Measurements from ENCODE around the gene ECE2.

ECE2 gene

DNA sequence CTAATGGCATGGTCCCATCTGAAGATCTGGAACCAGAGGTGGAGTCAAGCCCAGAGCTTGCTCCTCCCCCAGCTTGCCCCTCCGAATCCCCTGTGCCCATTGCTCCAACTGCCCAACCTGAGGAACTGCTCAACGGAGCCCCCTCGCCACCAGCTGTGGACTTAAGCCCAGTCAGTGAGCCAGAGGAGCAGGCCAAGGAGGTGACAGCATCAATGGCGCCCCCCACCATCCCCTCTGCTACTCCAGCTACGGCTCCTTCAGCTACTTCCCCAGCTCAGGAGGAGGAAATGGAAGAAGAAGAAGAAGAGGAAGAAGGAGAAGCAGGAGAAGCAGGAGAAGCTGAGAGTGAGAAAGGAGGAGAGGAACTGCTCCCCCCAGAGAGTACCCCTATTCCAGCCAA lies 45.8 kb downstream of the ECE2 start:
- Histone ChIP-seq H3K9me3 (ENCODE audit: control insufficient read depth, low read depth, low read length) (no peaks in the 10 kb centered on the region), H3K4me1 (ENCODE audit: control insufficient read depth, low read depth, low read length) (no peaks in the 10 kb centered on the region), H3K9ac (ENCODE audit: low read length) (no peak overlapping the region), H3K4me3 (ENCODE audit: low read length) (no peak overlapping the region), H3K27ac (ENCODE audit: low read length) (no peak overlapping the region), H3K36me3 (ENCODE audit: control insufficient read depth, low read depth, low read length) (peaks cover 92% of the 10 kb centered on the region), H3K27me3 (ENCODE audit: control insufficient read depth, insufficient read depth, low read length) (no peaks in the 10 kb centered on the region)

- H3K9me3 ChIP-seq (ENCODE audit: control insufficient read depth, low read depth, low read length), result no peaks in the 10 kb centered on the region
- H3K4me3 ChIP-seq (ENCODE audit: low read length), result no peak overlapping the region
- H3K36me3 ChIP-seq (ENCODE audit: control insufficient read depth, low read depth, low read length), result peaks cover 93% of the 10 kb centered on the region
- H3K4me1 ChIP-seq (ENCODE audit: control insufficient read depth, low read depth, low read length), result no peaks in the 10 kb centered on the region
- H3K9ac ChIP-seq (ENCODE audit: low read length), result no peak overlapping the region
- no peaks in the 10 kb centered on the region for H3K27me3 ChIP-seq (ENCODE audit: control insufficient read depth, insufficient read depth, low read length)
- H3K27ac ChIP-seq (ENCODE audit: low read length), result no peak overlapping the region
These were observed 47.1 kb downstream of the ECE2 start for GRCh38 chr3:184322731-184323487.

GRCh38 chr3:184323696-184324095 lies 47.9 kb downstream of the ECE2 start:
- no peaks in the 10 kb centered on the region for H3K9me3 ChIP-seq (ENCODE audit: control insufficient read depth, low read depth, low read length)
- peaks cover 97% of the 10 kb centered on the region for H3K36me3 ChIP-seq (ENCODE audit: control insufficient read depth, low read depth, low read length)
- no peak overlapping the region for H3K4me3 ChIP-seq (ENCODE audit: low read length)
- no peaks in the 10 kb centered on the region for H3K4me1 ChIP-seq (ENCODE audit: control insufficient read depth, low read depth, low read length)
- no peak overlapping the region for H3K27ac ChIP-seq (ENCODE audit: low read length)
- H3K27me3 ChIP-seq (ENCODE audit: control insufficient read depth, insufficient read depth, low read length), result no peaks in the 10 kb centered on the region
- no peak overlapping the region for H3K9ac ChIP-seq (ENCODE audit: low read length)

- H3K4me1 ChIP-seq (ENCODE audit: control insufficient read depth, low read depth, low read length), result no peaks in the 10 kb centered on the region
- peaks cover 99% of the 10 kb centered on the region for H3K36me3 ChIP-seq (ENCODE audit: control insufficient read depth, low read depth, low read length)
- no peak overlapping the region for H3K27ac ChIP-seq (ENCODE audit: low read length)
- H3K27me3 ChIP-seq (ENCODE audit: control insufficient read depth, insufficient read depth, low read length), result no peaks in the 10 kb centered on the region
- H3K9me3 ChIP-seq (ENCODE audit: control insufficient read depth, low read depth, low read length), result no peaks in the 10 kb centered on the region
- H3K9ac ChIP-seq (ENCODE audit: low read length), result no peak overlapping the region
- no peak overlapping the region for H3K4me3 ChIP-seq (ENCODE audit: low read length)
These were observed 49.4 kb downstream of the ECE2 start for GRCh38 chr3:184325269-184325668.

GRCh38 chr3:184325715-184326369 lies 50.0 kb downstream of the ECE2 start:
- Histone ChIP-seq H3K9ac (ENCODE audit: low read length) (no peak overlapping the region), H3K27ac (ENCODE audit: low read length) (no peak overlapping the region), H3K4me1 (ENCODE audit: control insufficient read depth, low read depth, low read length) (no peaks in the 10 kb centered on the region), H3K4me3 (ENCODE audit: low read length) (no peak overlapping the region), H3K27me3 (ENCODE audit: control insufficient read depth, insufficient read depth, low read length) (no peaks in the 10 kb centered on the region), H3K36me3 (ENCODE audit: control insufficient read depth, low read depth, low read length) (peaks cover 96% of the 10 kb centered on the region), H3K9me3 (ENCODE audit: control insufficient read depth, low read depth, low read length) (no peaks in the 10 kb centered on the region)

GRCh38 chr3:184327171-184327570 lies 51.3 kb downstream of the ECE2 start:
- peaks cover 96% of the 10 kb centered on the region for H3K36me3 ChIP-seq (ENCODE audit: control insufficient read depth, low read depth, low read length)
- no peak overlapping the region for H3K9ac ChIP-seq (ENCODE audit: low read length)
- no peaks in the 10 kb centered on the region for H3K27me3 ChIP-seq (ENCODE audit: control insufficient read depth, insufficient read depth, low read length)
- no peak overlapping the region for H3K4me3 ChIP-seq (ENCODE audit: low read length)
- no peaks in the 10 kb centered on the region for H3K4me1 ChIP-seq (ENCODE audit: control insufficient read depth, low read depth, low read length)
- H3K27ac ChIP-seq (ENCODE audit: low read length), result no peak overlapping the region
- no peaks in the 10 kb centered on the region for H3K9me3 ChIP-seq (ENCODE audit: control insufficient read depth, low read depth, low read length)

DNA sequence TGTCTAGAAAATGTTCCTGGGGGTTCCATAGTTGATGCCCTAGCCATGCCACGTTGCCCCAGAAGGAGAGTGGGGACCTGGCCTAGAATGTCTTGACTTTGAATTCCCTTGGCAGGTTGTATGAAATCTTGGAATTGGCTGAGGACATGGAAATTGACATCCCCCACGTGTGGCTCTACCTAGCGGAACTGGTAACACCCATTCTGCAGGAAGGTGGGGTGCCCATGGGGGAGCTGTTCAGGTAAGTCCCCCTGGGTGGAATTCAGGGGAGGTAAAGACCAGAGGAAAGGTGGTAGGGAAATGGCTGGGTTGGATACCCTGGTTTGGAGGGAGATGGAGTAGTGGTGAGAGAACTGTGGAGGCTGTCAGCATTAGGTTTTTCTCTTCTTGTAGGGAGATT lies 52.7 kb downstream of the ECE2 start:
- H3K4me1 ChIP-seq (ENCODE audit: control insufficient read depth, low read depth, low read length), result no peaks in the 10 kb centered on the region
- no peaks in the 10 kb centered on the region for H3K27me3 ChIP-seq (ENCODE audit: control insufficient read depth, insufficient read depth, low read length)
- no peak overlapping the region for H3K9ac ChIP-seq (ENCODE audit: low read length)
- no peak overlapping the region for H3K4me3 ChIP-seq (ENCODE audit: low read length)
- peaks cover 96% of the 10 kb centered on the region for H3K36me3 ChIP-seq (ENCODE audit: control insufficient read depth, low read depth, low read length)
- no peaks in the 10 kb centered on the region for H3K9me3 ChIP-seq (ENCODE audit: control insufficient read depth, low read depth, low read length)
- H3K27ac ChIP-seq (ENCODE audit: low read length), result no peak overlapping the region

DNA sequence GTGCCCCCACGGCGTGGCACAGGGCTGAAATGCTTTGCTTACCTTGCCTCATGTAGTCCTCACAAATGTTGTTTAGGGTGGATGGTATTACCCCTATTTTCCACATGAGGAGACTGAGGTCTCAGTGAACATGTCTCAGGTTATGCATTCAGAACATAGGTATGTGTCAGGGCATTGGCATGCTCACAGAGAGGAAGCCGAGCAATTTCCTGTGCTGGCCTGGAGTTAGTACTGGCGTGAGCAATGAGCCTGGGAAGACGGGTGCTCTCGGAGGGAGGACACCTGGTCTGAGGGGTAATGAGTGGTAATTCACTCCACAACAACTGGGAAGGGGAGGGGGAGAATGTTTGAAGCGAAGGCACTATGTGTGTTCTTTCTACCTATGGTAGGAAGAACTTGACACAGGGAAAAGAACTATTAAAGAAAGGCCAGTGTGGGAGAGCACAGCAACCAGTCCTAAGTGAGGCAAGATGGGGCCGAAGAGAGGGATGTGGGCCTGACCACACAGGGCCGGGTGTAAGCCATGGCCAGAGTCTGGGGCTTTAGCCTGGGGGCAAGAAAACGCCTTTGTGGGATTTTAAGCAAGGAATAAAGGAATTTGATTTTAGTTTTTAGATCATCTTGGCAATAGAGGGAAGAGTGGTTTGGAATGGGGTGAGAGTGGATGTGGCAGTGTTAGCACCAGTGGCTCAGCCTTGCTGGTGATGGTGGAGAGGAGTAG lies 56.7 kb downstream of the ECE2 start:
- no peak overlapping the region for H3K27ac ChIP-seq (ENCODE audit: low read length)
- no peak overlapping the region for H3K4me3 ChIP-seq (ENCODE audit: low read length)
- peaks cover 9% of the 10 kb centered on the region for H3K4me1 ChIP-seq (ENCODE audit: control insufficient read depth, low read depth, low read length)
- H3K27me3 ChIP-seq (ENCODE audit: control insufficient read depth, insufficient read depth, low read length), result no peaks in the 10 kb centered on the region
- H3K9me3 ChIP-seq (ENCODE audit: control insufficient read depth, low read depth, low read length), result no peaks in the 10 kb centered on the region
- peaks cover 69% of the 10 kb centered on the region for H3K36me3 ChIP-seq (ENCODE audit: control insufficient read depth, low read depth, low read length)
- H3K9ac ChIP-seq (ENCODE audit: low read length), result no peak overlapping the region

GRCh38 chr3:184333190-184333589 lies 57.4 kb downstream of the ECE2 start:
- peaks cover 14% of the 10 kb centered on the region for H3K4me1 ChIP-seq (ENCODE audit: control insufficient read depth, low read depth, low read length)
- no peak overlapping the region for H3K9ac ChIP-seq (ENCODE audit: low read length)

DNA sequence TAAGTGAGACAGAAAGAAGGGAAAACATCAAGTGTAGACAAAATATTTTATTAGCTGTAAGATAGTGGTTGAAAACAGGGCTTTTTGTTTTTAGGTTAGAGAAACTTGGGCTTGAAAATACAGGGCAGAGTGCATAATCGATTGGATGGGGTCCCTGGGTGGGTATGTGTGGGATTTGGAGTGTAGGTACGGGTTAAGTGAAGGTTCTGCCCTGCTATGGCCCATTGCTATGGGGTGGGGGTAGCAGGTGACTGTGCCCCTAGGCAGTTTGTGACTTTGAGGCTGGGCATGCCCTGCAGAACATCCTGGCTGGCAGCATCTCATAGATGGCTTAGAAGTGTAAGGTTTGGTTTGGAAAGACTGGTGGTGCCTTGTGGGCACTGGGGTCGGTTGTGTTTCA lies 57.9 kb downstream of the ECE2 start:
- Histone ChIP-seq H3K9me3 (ENCODE audit: control insufficient read depth, low read depth, low read length) (no peaks in the 10 kb centered on the region), H3K27ac (ENCODE audit: low read length) (no peak overlapping the region), H3K9ac (ENCODE audit: low read length) (no peak overlapping the region), H3K36me3 (ENCODE audit: control insufficient read depth, low read depth, low read length) (peaks cover 57% of the 10 kb centered on the region), H3K4me3 (ENCODE audit: low read length) (no peak overlapping the region), H3K27me3 (ENCODE audit: control insufficient read depth, insufficient read depth, low read length) (no peaks in the 10 kb centered on the region), H3K4me1 (ENCODE audit: control insufficient read depth, low read depth, low read length) (peaks cover 16% of the 10 kb centered on the region)

More at GRCh38 chr3:184333190-184333589, 57.4 kb downstream of the ECE2 start:
- Histone ChIP-seq H3K4me3 (ENCODE audit: low read length) (no peak overlapping the region), H3K27ac (ENCODE audit: low read length) (no peak overlapping the region), H3K36me3 (ENCODE audit: control insufficient read depth, low read depth, low read length) (peaks cover 62% of the 10 kb centered on the region), H3K27me3 (ENCODE audit: control insufficient read depth, insufficient read depth, low read length) (no peaks in the 10 kb centered on the region), H3K9me3 (ENCODE audit: control insufficient read depth, low read depth, low read length) (no peaks in the 10 kb centered on the region)

DNA sequence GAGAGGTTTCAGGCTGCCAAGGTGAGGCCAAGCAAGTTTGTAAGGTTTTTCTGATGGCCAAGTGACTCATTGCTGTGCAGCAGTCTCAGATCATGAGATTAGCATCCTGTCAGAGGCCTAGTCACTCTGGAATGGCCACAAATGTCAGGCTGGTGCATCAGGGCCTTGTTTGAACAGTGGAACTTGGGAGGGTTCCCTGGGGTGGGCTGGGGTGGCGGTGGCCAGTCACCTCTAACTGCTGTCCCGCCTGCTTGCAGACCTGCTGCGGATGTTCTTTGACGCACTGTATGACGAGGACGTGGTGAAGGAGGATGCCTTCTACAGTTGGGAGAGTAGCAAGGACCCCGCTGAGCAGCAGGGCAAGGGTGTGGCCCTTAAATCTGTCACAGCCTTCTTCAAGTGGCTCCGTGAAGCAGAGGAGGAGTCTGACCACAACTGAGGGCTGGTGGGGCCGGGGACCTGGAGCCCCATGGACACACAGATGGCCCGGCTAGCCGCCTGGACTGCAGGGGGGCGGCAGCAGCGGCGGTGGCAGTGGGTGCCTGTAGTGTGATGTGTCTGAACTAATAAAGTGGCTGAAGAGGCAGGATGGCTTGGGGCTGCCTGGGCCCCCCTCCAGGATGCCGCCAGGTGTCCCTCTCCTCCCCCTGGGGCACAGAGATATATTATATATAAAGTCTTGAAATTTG lies 58.8 kb downstream of the ECE2 start:
- Histone ChIP-seq H3K4me1 (ENCODE audit: control insufficient read depth, low read depth, low read length) (peaks cover 21% of the 10 kb centered on the region), H3K27ac (ENCODE audit: low read length) (no peak overlapping the region), H3K4me3 (ENCODE audit: low read length) (no peak overlapping the region), H3K9me3 (ENCODE audit: control insufficient read depth, low read depth, low read length) (no peaks in the 10 kb centered on the region), H3K9ac (ENCODE audit: low read length) (no peak overlapping the region), H3K36me3 (ENCODE audit: control insufficient read depth, low read depth, low read length) (peaks cover 48% of the 10 kb centered on the region), H3K27me3 (ENCODE audit: control insufficient read depth, insufficient read depth, low read length) (no peaks in the 10 kb centered on the region)

Data from iPS-18a (cell line).